ENCODE data around the gene SDHA. TPM values are rescaled to one million over a fixed set of nuclear protein-coding genes. Genes with fewer than 3 reads are reported as not detected.

SDHA gene
- 92.6 and 116 TPM in 2 replicates for total RNA-seq (ENCODE audit: low replicate concordance)

GRCh38 chr5:217494-218456 is at the start of gene SDHA, which contains the start of gene CCDC127:
Gene SDHA, plus strand, starts transcription at chr5:218320. Its CDS starts 36 bp downstream, at chr5:218356.
Gene CCDC127, minus strand, starts transcription at chr5:218153. Its CDS starts 1,304 bp downstream, at chr5:216849.
- peak within 1 kb of the TSS; percentile 83 for H3K4me3 ChIP-seq (ENCODE audit: low read depth, low read length)
- TF ChIP-seq CTCF (IDR thresholded peaks at IDR 0.05; ENCODE audit: insufficient read depth, low read length), result peak; percentile 46
- DNase-seq (ENCODE audit: low read depth), result peak; percentile 88

DNA sequence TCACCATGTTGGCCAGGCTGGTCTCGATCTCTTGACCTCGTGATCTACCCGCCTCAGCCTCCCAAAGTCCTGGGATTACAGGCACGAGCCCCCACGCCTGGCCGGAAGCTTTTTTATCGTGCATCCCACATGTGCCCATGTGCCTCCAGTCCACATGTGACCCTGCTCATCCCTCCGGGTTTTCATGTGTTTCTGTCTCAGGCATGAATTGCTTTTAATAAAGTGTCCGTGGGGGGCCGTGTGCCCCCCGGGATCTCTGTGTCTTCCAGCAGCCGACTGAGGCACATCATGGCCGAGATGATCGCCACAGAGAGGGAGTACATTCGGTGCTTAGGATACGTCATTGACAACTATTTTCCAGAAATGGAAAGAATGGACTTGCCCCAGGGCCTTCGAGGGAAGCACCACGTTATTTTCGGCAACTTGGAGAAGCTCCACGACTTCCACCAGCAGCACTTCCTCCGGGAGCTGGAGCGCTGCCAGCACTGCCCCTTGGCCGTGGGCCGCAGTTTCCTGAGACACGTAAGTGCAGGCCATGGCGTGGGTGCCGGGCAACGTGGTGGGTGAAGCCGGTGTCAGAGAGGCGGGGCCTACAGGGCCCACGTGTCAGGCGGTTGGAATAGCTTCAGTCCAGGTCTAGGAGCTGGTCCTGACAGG is 48.9 kb upstream of the SDHA start:
- peak; percentile 18 for DNase-seq (ENCODE audit: low read depth)
- no peak overlapping the region for H3K4me3 ChIP-seq (ENCODE audit: low read depth, low read length)
- no peak for TF ChIP-seq CTCF (IDR thresholded peaks at IDR 0.05; ENCODE audit: insufficient read depth, low read length)

DNA sequence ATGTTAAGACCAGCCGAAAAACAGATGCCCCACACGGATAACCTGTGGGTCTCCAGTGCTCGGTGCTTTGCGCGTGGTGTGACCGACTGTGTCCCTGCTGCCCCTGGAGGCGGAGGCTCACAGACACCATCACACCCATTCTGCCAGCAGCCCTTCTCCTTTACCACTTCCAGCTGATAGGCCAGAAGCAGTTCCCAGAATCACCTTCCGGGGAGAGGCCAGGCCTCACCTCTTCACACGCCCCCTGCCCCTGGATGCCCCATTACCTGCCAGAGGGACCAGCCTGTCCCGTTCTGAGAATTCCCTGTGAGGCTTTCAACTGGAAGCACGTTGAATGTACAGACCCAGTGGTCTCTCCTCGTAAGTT is 48.4 kb upstream of the SDHA start:
- no peak overlapping the region for H3K4me3 ChIP-seq (ENCODE audit: low read depth, low read length)
- no peak for DNase-seq (ENCODE audit: low read depth)
- TF ChIP-seq CTCF (IDR thresholded peaks at IDR 0.05; ENCODE audit: insufficient read depth, low read length), result no peak

GRCh38 chr5:170971-171800 is 46.9 kb upstream of the SDHA start:
- no peak for DNase-seq (ENCODE audit: low read depth)
- no peak for TF ChIP-seq CTCF (IDR thresholded peaks at IDR 0.05; ENCODE audit: insufficient read depth, low read length)

GRCh38 chr5:171801-172331 is 46.3 kb upstream of the SDHA start:
- no peak for DNase-seq (ENCODE audit: low read depth)
- TF ChIP-seq CTCF (IDR thresholded peaks at IDR 0.05; ENCODE audit: insufficient read depth, low read length), result no peak
- H3K4me3 ChIP-seq (ENCODE audit: low read depth, low read length), result no peak overlapping the region

More at GRCh38 chr5:170971-171800, 46.9 kb upstream of the SDHA start:
- H3K4me3 ChIP-seq (ENCODE audit: low read depth, low read length), result no peak overlapping the region

DNA sequence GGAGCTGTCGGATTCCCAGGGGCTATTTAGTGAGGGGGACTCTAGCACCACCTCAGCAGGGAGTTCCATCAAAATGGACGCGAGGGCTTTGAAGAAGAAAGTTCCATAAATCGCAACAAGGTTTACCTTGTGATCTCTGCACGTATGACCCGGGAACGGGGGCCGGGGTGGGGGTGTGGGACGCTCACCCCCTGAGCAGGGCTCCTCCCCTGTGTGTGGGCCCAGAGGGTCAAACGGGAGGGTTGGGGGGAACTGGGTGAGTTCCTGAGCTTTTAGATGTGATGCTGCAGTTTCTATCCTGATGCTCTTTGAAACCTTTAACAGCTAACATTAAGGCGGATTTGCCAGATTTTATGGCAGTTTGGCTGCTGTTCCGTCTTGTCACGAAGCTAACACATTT is 45.7 kb upstream of the SDHA start:
- H3K4me3 ChIP-seq (ENCODE audit: low read depth, low read length), result no peak overlapping the region
- no peak for DNase-seq (ENCODE audit: low read depth)
- no peak for TF ChIP-seq CTCF (IDR thresholded peaks at IDR 0.05; ENCODE audit: insufficient read depth, low read length)
